OCI-M2 (cell line): ENCODE data around the gene DDO.
"Not testable (repeated sequence)": the region's sequence is repeated elsewhere in the genome, so short reads cannot be mapped to it uniquely, and the experiment has no call there.

Experiments used
- DNase-seq: peaks from one replicate; lab custom pipeline; 2025; ENCODE audit not compliant: unreplicated experiment; lab: John Stamatoyannopoulos, UW

Gene DDO

GRCh38 chr6:110369066-110369465 is 46.3 kb downstream of the DDO start:
- DNase-seq = no peak

GRCh38 chr6:110368284-110368683 is 47.1 kb downstream of the DDO start:
- DNase-seq = no peak

- no peak for DNase-seq
Measured at GRCh38 chr6:110367825-110368224, 47.5 kb downstream of the DDO start.

- DNase-seq = no peak
Measured at GRCh38 chr6:110366975-110367374, 48.4 kb downstream of the DDO start.

- no peak for DNase-seq
Measured at GRCh38 chr6:110366256-110366655, 49.1 kb downstream of the DDO start.

GRCh38 chr6:110364364-110365105 is 50.8 kb downstream of the DDO start:
- no peak for DNase-seq

GRCh38 chr6:110363748-110364147 is 51.6 kb downstream of the DDO start:
- DNase-seq = no peak

GRCh38 chr6:110360676-110361075 is 54.7 kb downstream of the DDO start:
- no peak for DNase-seq

GRCh38 chr6:110359556-110359955 is 55.8 kb downstream of the DDO start:
- DNase-seq = no peak

GRCh38 chr6:110358553-110359160 is 56.7 kb downstream of the DDO start:
- DNase-seq = no peak

- DNase-seq = no peak
Measured at GRCh38 chr6:110357664-110358552, 57.5 kb downstream of the DDO start, which contains the start of gene METTL24. Gene METTL24 (minus strand): TSS chr6:110358349. CDS start chr6:110358272, 77 bp downstream.

- no peak for DNase-seq
Measured at GRCh38 chr6:110357298-110357663, 58.1 kb downstream of the DDO start.

GRCh38 chr6:110356778-110357177 is 58.6 kb downstream of the DDO start:
- DNase-seq = no peak

GRCh38 chr6:110355727-110356126 is 59.6 kb downstream of the DDO start:
- no peak for DNase-seq

GRCh38 chr6:110355022-110355421 is 60.4 kb downstream of the DDO start:
- no peak for DNase-seq

GRCh38 chr6:110354153-110354552 is 61.2 kb downstream of the DDO start:
- no peak for DNase-seq

- no peak for DNase-seq
Measured at GRCh38 chr6:110353457-110354001, 61.8 kb downstream of the DDO start.

- DNase-seq = no peak
Measured at GRCh38 chr6:110352563-110353262, 62.7 kb downstream of the DDO start.

- DNase-seq = no peak
Measured at GRCh38 chr6:110351986-110352385, 63.4 kb downstream of the DDO start.

GRCh38 chr6:110351546-110351945 is 63.8 kb downstream of the DDO start:
- no peak for DNase-seq

- DNase-seq = not testable (repeated sequence)
Measured at GRCh38 chr6:110350593-110350992, 64.8 kb downstream of the DDO start.
